ENCODE results near the gene HERC3. TPM values are rescaled to one million over a fixed set of nuclear protein-coding genes. Genes with fewer than 3 reads are reported as not detected.

Gene HERC3
- total and polyA plus RNA-seq, 2 donors from 2014 or later = 6.3 to 58.4 TPM

GRCh38 chr4:88750369-88750768 lies 158.1 kb downstream of the HERC3 start:
- DNase-seq = no peak
- Histone ChIP-seq H3K36me3 (ENCODE audit: control insufficient read depth in 2 of 3, insufficient read depth in 3 of 3, low read length in 3 of 3) (peaks cover 2 to 33% (median 24%) of the 10 kb centered on the region in 3 donors), H3K27ac (ENCODE audit: low read depth in 2 of 2, low read length in 2 of 2) (no peak overlapping the region), H3K9ac (ENCODE audit: low read length in 3 of 3) (no peak overlapping the region), H3K9me3 (ENCODE audit: control insufficient read depth in 2 of 3, insufficient read depth in 1 of 3, low read length in 3 of 3) (no peaks in the 10 kb centered on the region), H3K27me3 (ENCODE audit: control insufficient read depth, insufficient read depth, low read length) (no peaks in the 10 kb centered on the region), H3K4me3 (ENCODE audit: low read length in 3 of 3) (no peak overlapping the region), H3K4me1 (ENCODE audit: control insufficient read depth in 2 of 3, insufficient read depth in 2 of 3, low read depth in 1 of 3, low read length in 3 of 3) (peaks cover 0 to 22% (median 6%) of the 10 kb centered on the region in 3 donors)
- TF ChIP-seq CTCF (IDR thresholded peaks at IDR 0.05; ENCODE audit: borderline replicate concordance, extremely low read depth, insufficient read depth) = no peak
- intact Hi-C loops (cut with DNase I) = no loop called here
- FAIRE-seq = no peak

- H3K4me3 ChIP-seq (ENCODE audit: low read length in 3 of 3) = no peak overlapping the region
- no peak overlapping the region for H3K9ac ChIP-seq (ENCODE audit: low read length in 3 of 3)
- intact Hi-C loops (cut with DNase I) = no loop called here
- FAIRE-seq (no peak), DNase-seq (no peak)
- H3K27ac ChIP-seq (ENCODE audit: low read depth in 2 of 2, low read length in 2 of 2) = no peak overlapping the region
- no peaks in the 10 kb centered on the region for H3K27me3 ChIP-seq (ENCODE audit: control insufficient read depth, insufficient read depth, low read length)
- peaks cover 2 to 33% (median 24%) of the 10 kb centered on the region in 3 donors for H3K36me3 ChIP-seq (ENCODE audit: control insufficient read depth in 2 of 3, insufficient read depth in 3 of 3, low read length in 3 of 3)
- TF ChIP-seq CTCF (IDR thresholded peaks at IDR 0.05; ENCODE audit: borderline replicate concordance, extremely low read depth, insufficient read depth) = no peak
- peaks cover 0 to 17% (median 2%) of the 10 kb centered on the region in 3 donors for H3K4me1 ChIP-seq (ENCODE audit: control insufficient read depth in 2 of 3, insufficient read depth in 2 of 3, low read depth in 1 of 3, low read length in 3 of 3)
- H3K9me3 ChIP-seq (ENCODE audit: control insufficient read depth in 2 of 3, insufficient read depth in 1 of 3, low read length in 3 of 3) = no peaks in the 10 kb centered on the region
These were observed 159.2 kb downstream of the HERC3 start for GRCh38 chr4:88751258-88752075.

- H3K9ac ChIP-seq (ENCODE audit: low read length in 3 of 3) = no peak overlapping the region
- no peak for FAIRE-seq
- intact Hi-C loops (cut with DNase I) = no loop called here
These were observed 159.8 kb downstream of the HERC3 start for GRCh38 chr4:88752076-88752463.

More at GRCh38 chr4:88752076-88752463, 159.8 kb downstream of the HERC3 start:
- Histone ChIP-seq H3K27ac (ENCODE audit: low read depth in 2 of 2, low read length in 2 of 2) (no peak overlapping the region), H3K27me3 (ENCODE audit: control insufficient read depth, insufficient read depth, low read length) (no peaks in the 10 kb centered on the region), H3K4me1 (ENCODE audit: control insufficient read depth in 2 of 3, insufficient read depth in 2 of 3, low read depth in 1 of 3, low read length in 3 of 3) (peaks cover 0 to 17% (median under 1%) of the 10 kb centered on the region in 3 donors), H3K9me3 (ENCODE audit: control insufficient read depth in 2 of 3, insufficient read depth in 1 of 3, low read length in 3 of 3) (no peaks in the 10 kb centered on the region), H3K4me3 (ENCODE audit: low read length in 3 of 3) (no peak overlapping the region), H3K36me3 (ENCODE audit: control insufficient read depth in 2 of 3, insufficient read depth in 3 of 3, low read length in 3 of 3) (peaks cover 2 to 29% (median 23%) of the 10 kb centered on the region in 3 donors)
- DNase-seq = no peak
- no peak for TF ChIP-seq CTCF (IDR thresholded peaks at IDR 0.05; ENCODE audit: borderline replicate concordance, extremely low read depth, insufficient read depth)

Measured in kidney (tissue), 14 donors.